Colon (tissue), 2 donors: ENCODE results near the gene ARID1B.

ENCODE experiments used
- FAIRE-seq: peaks from 2 replicates; lab custom pipeline; 2012; peaks lifted over from hg19 to GRCh38; lab: Jason Lieb, UNC
- donor health status: control.
- donor health status: control.

The ARID1B gene

DNA sequence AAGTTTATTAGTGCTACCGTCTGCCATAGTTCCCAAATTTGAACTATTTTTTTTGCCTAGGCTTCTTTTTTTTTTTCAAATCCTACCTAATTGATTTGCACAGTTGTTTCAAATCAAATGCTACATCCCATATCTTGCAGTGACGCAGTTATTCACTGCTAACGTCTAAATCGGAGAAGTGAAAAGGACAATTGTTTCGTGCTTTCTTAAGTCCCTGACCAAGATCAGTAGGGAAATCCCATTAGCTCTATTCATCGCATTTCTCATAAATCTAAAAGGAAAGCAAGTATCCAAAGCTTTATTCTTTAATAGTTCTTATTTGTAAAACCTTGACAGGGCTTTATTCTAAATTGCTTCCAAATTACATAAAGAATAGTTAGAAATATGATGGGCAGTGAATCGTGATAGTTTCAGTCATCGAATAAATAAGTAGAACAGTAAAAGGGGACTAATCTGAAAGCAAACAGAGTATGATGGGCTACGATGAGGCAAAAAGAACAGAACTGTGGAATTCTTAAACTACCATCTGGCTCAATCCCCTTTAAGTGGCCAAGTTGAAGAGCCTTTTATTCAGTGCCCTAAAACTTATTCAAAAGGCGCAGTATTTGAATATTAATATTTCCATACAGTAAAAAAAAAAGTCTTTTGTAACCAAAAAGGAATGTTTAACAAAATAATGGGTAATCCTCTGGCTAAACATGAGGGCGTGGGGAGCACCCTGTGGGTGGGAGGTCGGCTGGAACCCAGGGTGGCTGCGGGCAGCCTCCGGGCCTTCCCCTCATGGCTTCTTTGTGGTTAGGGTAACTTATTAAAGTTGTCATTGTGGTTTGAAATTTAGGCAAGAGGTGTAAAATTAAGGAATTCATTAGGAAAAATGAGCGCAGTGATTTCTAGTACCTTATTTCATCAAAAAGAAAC is 3.0 kb upstream of the ARID1B start:
- no peak for FAIRE-seq

DNA sequence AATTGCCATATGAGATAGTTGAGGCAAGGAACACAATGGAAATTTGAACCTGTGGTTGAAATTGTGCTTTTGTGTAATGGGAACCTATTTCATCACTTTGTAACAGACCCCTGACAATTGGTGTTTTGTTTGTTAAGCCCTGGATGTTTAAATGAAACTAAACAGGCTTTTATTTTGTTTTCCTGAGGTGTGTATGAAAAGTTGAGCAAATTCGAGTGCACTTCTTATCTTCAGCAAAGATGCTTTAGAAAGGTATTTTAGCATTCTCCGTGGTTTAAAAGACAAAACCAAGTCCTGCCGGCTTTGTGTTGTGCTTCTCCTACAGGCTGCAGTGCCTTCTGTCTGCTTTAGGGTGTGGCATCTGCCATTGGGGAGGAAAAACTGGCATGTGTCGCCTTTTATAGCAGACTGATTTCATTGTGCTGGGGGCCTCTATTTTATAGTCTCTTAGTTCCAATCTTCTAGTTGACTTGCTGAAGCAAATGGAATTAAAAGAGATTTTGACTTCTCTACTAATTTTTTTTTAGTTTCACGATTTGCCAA is 2.2 kb upstream of the ARID1B start:
- no peak for FAIRE-seq

DNA sequence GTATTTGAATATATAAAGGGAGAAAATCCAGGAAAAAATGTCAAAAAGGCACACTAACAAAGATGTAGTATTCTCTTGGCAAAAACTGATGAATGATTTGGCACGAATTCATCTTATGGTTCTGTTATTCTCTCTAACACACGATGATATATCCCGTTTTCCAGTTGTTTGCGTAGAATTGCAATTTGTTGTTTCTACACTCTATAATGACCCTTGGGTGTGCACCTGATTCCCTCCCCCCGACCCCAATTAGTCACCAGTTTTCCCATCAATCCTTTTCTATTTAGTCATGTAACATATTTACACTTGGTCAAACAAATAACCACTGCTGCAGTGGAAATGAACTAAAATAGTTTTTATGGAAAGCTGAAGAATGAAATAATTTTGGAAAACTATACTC is 1.5 kb upstream of the ARID1B start:
- no peak for FAIRE-seq

DNA sequence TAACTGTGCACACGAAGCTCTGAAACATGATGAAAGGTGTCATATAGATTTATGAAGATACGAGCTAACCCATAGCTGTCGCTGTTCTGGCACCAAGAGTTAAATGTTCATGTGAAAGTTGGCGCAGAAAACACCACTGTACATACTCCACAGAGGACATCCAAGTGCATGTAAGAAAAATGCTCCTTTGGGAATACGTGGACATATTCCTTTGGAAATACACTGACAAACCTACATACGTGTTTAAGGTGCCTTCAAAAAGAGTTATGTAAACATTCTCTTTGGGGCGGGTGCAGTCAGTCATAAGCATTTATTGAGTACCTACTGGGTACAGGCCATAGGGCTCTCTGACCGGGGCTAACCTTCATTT is 723 bp upstream of the ARID1B start:
- FAIRE-seq, result no peak

DNA sequence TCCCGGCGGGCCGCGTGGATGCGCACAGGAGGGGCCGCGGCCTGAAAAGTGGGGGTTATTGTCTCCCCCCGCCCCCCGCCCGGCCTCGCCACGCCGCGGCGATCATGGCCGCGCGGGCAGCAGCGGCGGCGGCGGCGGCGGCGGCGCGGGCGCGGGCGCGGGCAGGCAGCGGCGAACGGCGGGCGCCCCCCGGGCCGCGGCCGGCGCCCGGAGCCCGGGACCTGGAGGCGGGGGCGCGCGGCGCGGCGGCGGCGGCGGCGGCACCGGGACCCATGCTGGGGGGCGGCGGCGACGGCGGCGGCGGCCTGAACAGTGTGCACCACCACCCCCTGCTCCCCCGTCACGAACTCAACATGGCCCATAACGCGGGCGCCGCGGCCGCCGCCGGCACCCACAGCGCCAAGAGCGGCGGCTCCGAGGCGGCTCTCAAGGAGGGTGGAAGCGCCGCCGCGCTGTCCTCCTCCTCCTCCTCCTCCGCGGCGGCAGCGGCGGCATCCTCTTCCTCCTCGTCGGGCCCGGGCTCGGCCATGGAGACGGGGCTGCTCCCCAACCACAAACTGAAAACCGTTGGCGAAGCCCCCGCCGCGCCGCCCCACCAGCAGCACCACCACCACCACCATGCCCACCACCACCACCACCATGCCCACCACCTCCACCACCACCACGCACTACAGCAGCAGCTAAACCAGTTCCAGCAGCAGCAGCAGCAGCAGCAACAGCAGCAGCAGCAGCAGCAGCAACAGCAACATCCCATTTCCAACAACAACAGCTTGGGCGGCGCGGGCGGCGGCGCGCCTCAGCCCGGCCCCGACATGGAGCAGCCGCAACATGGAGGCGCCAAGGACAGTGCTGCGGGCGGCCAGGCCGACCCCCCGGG is 637 bp downstream of the ARID1B start:
- no peak for FAIRE-seq

DNA sequence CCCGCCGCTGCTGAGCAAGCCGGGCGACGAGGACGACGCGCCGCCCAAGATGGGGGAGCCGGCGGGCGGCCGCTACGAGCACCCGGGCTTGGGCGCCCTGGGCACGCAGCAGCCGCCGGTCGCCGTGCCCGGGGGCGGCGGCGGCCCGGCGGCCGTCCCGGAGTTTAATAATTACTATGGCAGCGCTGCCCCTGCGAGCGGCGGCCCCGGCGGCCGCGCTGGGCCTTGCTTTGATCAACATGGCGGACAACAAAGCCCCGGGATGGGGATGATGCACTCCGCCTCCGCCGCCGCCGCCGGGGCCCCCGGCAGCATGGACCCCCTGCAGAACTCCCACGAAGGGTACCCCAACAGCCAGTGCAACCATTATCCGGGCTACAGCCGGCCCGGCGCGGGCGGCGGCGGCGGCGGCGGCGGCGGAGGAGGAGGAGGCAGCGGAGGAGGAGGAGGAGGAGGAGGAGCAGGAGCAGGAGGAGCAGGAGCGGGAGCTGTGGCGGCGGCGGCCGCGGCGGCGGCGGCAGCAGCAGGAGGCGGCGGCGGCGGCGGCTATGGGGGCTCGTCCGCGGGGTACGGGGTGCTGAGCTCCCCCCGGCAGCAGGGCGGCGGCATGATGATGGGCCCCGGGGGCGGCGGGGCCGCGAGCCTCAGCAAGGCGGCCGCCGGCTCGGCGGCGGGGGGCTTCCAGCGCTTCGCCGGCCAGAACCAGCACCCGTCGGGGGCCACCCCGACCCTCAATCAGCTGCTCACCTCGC is 1.5 kb downstream of the ARID1B start:
- no peak for FAIRE-seq

DNA sequence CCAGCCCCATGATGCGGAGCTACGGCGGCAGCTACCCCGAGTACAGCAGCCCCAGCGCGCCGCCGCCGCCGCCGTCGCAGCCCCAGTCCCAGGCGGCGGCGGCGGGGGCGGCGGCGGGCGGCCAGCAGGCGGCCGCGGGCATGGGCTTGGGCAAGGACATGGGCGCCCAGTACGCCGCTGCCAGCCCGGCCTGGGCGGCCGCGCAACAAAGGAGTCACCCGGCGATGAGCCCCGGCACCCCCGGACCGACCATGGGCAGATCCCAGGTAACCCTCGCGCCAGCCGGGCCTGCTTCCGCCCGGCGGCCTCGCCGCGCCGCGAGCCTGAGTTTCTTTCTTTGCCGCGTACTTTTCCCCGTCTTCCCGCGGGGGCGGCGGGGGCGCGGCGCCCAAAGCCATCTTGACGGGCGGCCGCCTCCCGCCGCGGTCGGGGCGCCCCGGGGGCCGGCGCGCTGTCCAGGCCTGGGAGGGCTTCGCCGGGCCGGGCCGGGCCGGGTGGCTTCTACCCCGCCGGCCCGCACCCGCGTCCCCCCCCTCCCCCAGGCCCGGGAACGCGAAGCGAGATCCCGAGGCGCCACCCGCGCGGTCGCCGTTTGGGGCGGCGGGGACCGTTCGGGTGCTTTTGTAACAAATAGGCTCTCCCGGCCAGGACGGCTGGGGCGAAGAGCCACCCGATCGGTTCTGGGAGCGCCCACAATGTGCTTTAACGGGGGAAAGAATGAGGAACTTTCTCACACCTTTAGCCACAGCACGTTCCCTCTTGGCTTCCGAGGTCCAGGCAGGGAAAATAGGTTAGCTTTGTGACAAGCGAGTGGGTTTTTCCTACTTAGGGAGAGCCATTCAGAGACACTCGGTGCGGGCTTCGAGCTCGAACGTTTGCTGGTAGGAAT is 2.3 kb downstream of the ARID1B start:
- FAIRE-seq, result no peak

DNA sequence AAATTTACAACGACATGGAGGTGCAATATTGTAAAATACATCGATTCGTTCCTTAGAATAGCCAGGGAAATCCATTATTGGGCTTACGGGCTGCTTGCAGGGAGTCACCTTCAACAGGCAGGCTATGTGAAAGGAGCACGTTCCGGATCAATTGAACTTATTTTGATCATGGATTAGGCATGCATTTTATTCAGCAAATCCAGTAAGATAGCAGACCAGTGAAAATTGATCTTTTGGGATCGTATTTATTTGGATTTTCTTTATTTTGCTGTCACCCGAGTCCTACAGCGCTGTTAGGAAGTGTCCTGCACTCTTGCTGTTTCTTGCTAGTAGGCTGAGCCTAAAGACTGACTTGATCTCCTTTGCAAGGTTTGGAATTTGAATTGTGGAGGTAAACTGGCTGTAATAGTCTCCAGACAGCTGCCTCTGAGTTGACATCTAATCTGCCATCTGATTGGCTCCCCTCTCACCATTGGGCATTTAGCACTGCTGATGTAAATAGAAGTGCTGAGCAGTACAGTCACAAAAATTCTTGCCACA is 3.0 kb downstream of the ARID1B start:
- FAIRE-seq, result peak; percentile 80

DNA sequence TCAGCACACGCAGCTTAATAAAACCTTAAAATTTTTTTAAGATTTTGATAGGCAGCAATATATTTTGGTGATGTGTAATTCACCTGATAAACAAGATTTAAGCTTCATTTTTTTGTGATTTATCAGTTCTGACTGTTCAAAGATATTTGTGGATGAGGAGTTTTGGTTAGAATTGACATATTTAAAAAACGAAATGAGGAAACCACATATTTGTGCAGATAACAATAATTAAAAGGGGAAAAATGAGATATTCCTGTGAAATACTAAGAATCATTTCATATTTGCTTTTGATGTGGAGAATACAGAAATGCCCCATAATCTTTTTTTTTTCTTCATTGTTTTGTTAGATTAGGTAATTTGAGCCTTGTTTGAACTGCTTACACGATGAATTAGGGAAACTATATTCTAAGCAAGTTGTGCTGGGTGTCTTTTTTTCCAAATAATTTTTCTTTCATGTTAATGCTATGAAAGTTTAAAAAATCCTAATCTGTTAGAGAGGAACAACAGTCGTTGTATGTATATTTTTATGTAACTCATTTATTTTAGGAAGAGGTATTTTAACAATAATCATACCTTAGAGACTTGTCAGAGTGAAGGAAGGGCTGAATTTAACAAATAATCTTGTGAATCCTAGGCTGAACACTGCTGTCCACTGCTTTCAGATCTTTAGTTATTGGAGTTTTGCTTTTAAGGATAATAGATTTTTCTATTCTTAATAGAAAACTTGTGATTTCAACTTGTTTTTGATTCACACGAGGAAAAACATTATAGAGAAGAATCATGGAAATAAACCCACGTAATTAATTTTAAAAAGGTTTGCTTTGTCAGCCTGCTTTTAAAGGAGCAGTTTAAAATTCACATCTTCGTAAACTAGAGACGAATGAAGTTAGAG is 4.0 kb downstream of the ARID1B start:
- peak; percentile 38 for FAIRE-seq

DNA sequence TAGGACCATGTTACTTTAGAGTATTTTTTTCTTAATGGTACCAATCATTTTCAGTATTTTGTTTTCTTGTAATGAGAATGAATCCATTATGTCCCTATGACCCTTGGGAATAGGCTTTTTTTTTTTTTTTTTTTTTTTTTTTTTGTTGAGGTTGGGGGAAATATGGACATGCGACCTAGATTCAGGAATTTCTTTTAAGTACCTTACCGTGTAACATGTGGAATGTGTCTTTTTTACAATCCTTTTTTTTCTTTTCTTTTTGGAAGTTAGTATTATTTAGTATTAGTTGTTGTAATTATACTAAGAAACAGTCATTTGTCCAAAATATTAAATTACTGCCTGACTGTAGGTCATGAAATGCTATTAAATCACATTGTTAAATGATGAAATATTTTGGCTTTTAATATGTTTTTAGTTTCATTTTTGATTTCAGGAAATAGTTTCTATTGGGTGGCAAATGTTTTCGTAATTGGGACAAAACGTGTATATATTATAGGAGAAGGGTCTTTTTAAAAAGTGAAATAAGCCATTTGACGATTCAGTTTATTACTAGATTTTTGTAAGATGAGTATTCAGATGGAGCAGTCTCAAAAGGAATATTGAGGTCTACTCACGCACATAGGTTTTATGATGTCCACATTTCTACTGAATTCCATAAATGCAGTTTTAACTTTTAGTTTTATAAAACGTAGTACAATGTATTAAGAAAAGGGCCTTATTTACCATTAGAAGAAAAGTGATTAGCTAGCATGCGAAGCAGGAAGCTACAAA is 4.9 kb downstream of the ARID1B start:
- FAIRE-seq, result peak; percentile 82

DNA sequence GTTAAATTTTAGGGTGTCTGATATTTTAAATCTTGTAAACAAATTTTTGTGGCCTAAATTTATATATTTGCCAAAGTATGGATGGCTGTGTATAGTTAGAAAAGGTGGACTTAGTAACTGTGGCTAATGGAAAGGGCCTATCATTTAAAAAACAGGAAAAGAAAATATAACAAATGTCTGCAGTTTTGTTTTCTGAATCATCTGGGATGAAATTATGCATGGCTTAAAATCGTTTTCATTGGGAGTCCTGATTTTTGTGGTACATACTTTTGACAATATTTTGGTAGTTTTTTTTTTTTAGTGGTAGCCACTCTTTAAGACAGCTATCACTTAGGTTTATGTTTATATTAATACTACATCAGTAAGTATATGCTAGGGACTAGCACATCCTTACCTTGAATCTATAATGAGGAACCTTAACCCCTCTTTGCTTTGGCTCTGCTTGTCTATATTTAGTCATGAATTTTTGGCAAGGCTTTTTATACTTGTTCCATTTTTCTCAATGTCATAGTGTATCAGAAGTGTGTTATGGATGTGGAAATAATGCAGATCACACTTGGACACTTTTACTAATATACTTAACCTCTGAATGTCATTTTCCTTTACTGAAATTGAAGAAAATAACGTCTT is 5.6 kb downstream of the ARID1B start:
- FAIRE-seq, result peak; percentile 64

DNA sequence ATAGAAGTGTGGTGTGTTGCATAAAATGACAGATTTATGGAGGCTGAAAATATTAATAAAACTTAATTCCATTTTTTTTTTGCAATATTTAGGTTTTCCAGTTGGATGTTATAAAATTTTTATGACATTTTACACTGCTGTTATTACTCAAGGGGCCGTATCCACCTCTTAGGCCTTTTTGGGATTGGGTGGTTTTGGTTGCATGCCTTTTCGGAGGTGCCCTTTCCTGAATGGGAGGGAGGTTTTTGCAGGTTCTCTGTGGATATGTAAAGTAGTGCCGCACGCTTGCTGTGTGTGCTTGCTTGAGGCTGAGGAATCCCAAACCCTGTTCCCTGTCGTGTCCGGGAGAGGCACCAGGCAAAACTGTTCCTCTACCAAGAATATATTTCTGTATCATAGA is 6.8 kb downstream of the ARID1B start:
- no peak for FAIRE-seq

DNA sequence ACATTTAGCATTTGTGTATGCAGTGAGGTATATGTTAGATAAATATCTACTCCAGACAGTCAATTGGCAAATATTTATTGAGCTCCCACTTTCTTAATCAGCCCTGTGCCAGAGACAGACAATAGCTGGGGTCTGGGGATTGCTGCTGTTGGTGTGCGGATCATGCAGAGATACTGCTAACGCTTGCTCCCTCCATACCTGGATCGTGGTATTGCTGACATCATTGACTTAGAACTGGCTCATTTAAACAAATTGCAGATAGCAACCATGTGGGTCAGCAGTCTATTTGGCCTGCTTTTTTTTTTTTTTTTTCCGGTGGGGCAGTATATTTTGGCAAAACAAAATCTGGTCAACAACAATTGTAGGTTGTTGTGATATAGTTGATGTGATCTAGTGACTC is 9.5 kb downstream of the ARID1B start:
- FAIRE-seq, result no peak

DNA sequence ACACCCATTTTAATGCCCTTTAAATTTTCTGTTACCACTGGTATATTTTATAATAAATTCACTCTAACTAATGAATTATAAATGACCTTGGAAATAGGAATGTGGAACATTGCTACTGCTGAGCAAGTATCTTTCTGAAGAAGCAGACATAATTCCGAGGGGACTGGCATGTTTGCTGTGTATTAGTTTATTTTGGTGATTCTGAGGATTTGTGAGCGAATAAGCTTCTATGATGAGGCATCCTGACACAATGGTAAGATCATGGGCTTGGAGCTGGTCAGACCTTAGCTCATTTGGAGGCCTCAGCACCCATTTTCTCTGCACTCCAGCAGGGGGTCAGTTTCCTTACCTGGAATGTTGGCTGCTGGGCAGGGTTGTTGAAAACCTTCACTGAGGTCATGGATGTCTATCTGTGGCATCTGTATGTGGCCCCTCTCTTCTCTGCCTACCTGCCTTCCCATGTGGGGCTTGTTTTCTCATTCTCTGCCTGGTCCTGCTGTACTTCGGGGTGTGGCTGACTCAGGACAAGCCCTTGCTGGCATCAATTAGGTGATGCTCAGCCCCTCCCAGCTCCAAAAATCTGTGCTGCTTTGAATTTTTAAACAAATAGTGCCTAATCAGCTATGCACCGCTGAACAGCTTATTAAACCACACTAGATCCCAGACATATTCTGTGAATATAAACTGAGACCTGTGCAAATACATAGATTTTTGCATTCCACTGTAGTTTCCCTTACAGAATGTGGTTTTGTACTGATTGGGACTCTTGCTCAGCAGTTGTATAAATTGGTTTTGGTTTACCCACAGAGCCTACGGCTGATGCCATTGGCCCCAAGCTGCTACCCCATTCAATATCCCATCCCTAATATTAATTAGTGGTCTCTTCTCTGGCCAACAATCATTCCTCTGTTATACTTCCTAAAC is 10.7 kb downstream of the ARID1B start:
- no peak for FAIRE-seq

DNA sequence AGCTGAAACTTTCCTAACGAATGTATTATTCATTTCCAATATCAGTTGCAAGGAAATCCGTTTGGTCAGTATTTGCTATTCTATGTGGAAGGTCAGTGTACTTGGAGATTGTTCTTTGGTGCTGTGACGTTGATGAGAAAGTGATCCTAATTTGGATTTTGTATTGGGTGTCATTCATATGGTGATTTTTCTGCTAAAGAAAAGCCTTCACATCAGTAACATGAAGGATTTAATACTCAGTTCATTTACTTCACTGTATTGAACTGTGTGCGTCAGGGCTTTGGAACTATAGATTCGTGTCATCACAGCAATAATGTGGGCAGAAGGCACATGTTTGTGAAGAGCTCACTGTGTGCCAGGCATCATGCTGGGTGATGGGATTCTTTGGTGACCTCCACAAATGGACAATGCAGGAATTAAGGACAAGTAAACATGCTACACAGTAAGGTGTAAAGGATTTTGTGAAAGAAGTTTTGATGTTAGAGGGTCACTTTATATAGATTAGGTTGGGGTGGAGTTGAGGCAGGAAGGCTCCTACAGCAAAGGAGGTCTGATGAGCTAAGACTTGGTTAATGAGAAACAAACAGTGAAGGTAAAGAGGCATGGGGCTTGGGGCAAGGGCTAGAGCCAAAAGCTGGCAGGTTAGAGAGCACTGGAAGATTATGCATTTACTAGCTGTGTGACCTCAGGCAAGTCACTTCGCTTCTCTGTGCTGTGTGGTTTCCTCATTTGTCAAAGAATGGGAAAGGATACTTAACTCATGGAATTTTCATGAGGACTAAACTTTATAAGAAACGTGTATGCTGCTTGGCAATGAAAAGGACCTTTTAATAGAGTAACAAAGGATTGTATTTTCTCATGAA is 12.1 kb downstream of the ARID1B start:
- no peak for FAIRE-seq

DNA sequence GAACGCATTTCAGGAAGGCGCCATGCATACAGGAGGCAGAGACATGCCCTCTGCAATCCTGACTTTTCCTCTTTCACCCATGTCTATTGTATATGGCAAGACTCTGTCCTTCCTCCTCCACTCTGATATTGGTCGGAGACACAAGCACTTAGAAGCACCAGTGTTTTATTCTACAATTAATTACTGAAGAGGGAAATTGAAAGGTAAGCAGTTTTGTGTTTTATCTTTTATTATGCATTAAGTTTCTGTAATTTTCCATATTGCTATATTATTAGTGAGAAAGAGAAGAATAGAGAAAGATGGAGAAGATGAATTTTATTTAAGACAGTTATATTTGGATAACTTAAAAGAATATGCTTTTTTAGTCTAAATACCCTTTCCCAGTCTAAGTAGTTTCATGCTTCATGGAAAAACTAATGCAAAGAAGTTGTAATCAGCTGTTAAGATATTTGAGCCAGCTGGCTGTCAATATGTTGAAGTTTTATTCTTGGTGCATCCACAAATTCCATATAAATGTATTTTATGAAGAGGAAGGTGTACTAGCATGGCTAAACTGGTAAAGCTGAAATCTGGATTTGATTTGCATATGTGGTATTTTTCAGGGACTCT is 13.6 kb downstream of the ARID1B start:
- FAIRE-seq, result no peak
